HepG2 (cell line): ENCODE data around the gene TRIM9. TPM values are rescaled to one million over a fixed set of nuclear protein-coding genes. Genes with fewer than 3 reads are reported as not detected.

Experiments
- ATAC-seq: fragments of 200-7000 bp; cut with Tn5 transposase; 3 replicates; pipeline ENCODE4 v1.9.1; 2020; ENCODE audit warnings: mild to moderate bottlenecking, moderate library complexity
- BruUV-seq: library from RNA; stranded (reverse); fragments of 400-500 nt; replicated peaks from 2 replicates; lab custom pipeline; 2021; lab: Mats Ljungman, UMichigan
- CTCF ChIA-PET: fragments of 300-600 bp; formaldehyde crosslinking; extraction: SDS; loops from one replicate; lab custom pipeline; 2021; ENCODE audit warnings: low total read pairs, inconsistent platforms, low intra/inter-chr PET ratio; lab: Yijun Ruan, JAX
- POLR2A ChIA-PET: fragments of 350-600 bp; sonication (Branson Sonifier 250); formaldehyde crosslinking; loops from one replicate; lab custom pipeline; 2020; ENCODE audit warnings: antibody characterized with exemption, inconsistent platforms; lab: Yijun Ruan, JAX
- DNase-seq: peaks from one replicate; pipeline ENCODE4 v3.0.0-alpha.2; 2015; ENCODE audit warnings: low spot score
- FAIRE-seq: peaks from 3 replicates; lab custom pipeline; 2011; peaks lifted over from hg19 to GRCh38; lab: Jason Lieb, UNC
- H2AFZ ChIP-seq: one replicate; pipeline ENCODE4 v1.6.1; 2011; ENCODE audit warnings: low read length, inconsistent platforms
- H3K27ac ChIP-seq: fragments of 300-600 bp; 3 replicates; pipeline ENCODE4 v1.8.0; 2011; ENCODE audit warnings: mixed run types, mild to moderate bottlenecking, mixed read lengths, low read length, inconsistent platforms; ENCODE audit not compliant: insufficient read depth; ENCODE audit errors: extremely low read length
- H3K27me3 ChIP-seq, 2 experiments: fragments of 200-600 bp in 1 of 2; 2 replicates in 1 of 2; 3 replicates in 1 of 2; pipeline versions ENCODE4 v1.6.0 to v1.8.0; 2011; ENCODE audit warnings: low read length in 2 of 2, mild to moderate bottlenecking in 2 of 2, moderate library complexity in 2 of 2, inconsistent platforms in 1 of 2; ENCODE audit not compliant: insufficient read depth in 2 of 2, control insufficient read depth in 1 of 2
- H3K36me3 ChIP-seq, 2 experiments: fragments of 200-600 bp in 1 of 2; replicated peaks in 1 of 2; 2 replicates in 1 of 2; 3 replicates in 1 of 2; pipeline versions ENCODE4 v1.5.1 to v1.8.0; 2011; ENCODE audit warnings: low read length in 2 of 2, inconsistent platforms in 1 of 2; ENCODE audit not compliant: insufficient read depth in 2 of 2, control insufficient read depth in 1 of 2
- H3K4me1 ChIP-seq: 2 replicates; pipeline ENCODE4 v1.5.1; 2012; ENCODE audit warnings: low read length, inconsistent platforms; ENCODE audit not compliant: insufficient read depth
- H3K4me2 ChIP-seq: 2 replicates; pipeline ENCODE4 v1.6.0; 2011; ENCODE audit warnings: low read depth, low read length, inconsistent platforms
- H3K4me3 ChIP-seq, 3 experiments: fragments of 200-600 bp in 1 of 3; sonication (generic), shearing (Covaris generic) in 1 of 3; replicated peaks in 1 of 3; 2 replicates each; pipeline ENCODE4 v1.5.1; 2011 to 2016; ENCODE audit warnings: low read length in 3 of 3, inconsistent platforms in 2 of 3, low read depth in 2 of 3, mild to moderate bottlenecking in 2 of 3, control low read depth in 1 of 3, mixed read lengths in 1 of 3; ENCODE audit not compliant: insufficient read depth in 1 of 3
- H3K79me2 ChIP-seq: one replicate; pipeline ENCODE4 v1.6.1; 2011; ENCODE audit warnings: low read length, inconsistent platforms; ENCODE audit not compliant: insufficient read depth
- H3K9ac ChIP-seq: 2 replicates; pipeline ENCODE4 v1.6.0; 2011; ENCODE audit warnings: mild to moderate bottlenecking, low read depth, low read length, inconsistent platforms; ENCODE audit not compliant: insufficient read depth
- H3K9me3 ChIP-seq: 2 replicates; pipeline ENCODE4 v1.5.1; 2012; ENCODE audit warnings: mild to moderate bottlenecking, low read length
- H4K20me1 ChIP-seq: 2 replicates; pipeline ENCODE4 v1.6.0; 2011; ENCODE audit warnings: inconsistent platforms, mild to moderate bottlenecking, low read length, moderate library complexity; ENCODE audit not compliant: insufficient read depth
- FOXO1 ChIP-seq: sonication (generic); formaldehyde crosslinking; IDR thresholded peaks from 2 replicates; pipeline ENCODE4 v1.4.0; 2020; ENCODE audit warnings: missing genetic modification reagents
- HDAC2 ChIP-seq: sonication (generic); formaldehyde crosslinking; IDR thresholded peaks from 2 replicates; pipeline ENCODE4 v1.4.0; 2020; ENCODE audit warnings: missing genetic modification reagents
- HNF4A ChIP-seq: sonication (generic); formaldehyde crosslinking; IDR thresholded peaks from 2 replicates; pipeline ENCODE4 v1.4.0; 2020; ENCODE audit warnings: missing genetic modification reagents
- HNRNPLL ChIP-seq: fragments of 200-400 bp; formaldehyde crosslinking; IDR thresholded peaks from 2 replicates; pipeline ENCODE4 v1.6.1; 2017; ENCODE audit warnings: mild to moderate bottlenecking, low read depth, low read length; ENCODE audit not compliant: poor library complexity, severe bottlenecking
- PHF20 ChIP-seq: sonication (generic); formaldehyde crosslinking; IDR thresholded peaks from 2 replicates; pipeline ENCODE4 v1.5.0; 2020; ENCODE audit warnings: mild to moderate bottlenecking, missing genetic modification reagents
- whole genome bisulfite sequencing: methylation state at CpG from one replicate; pipeline ENCODE4 v1.1.6; 2017; ENCODE audit warnings: low lambda C conversion rate; 5-methylcytosine and 5-hydroxymethylcytosine counted together
- in situ Hi-C: cut with HindIII; loops from 2 replicates; pipeline ENCODE4 v1.10.0; 2017; ENCODE audit warnings: low pct_unique_long_range_greater_than_20kb; ENCODE audit not compliant: extremely low pct_ligation_motif_present
- intact Hi-C: fragments of 100-400 bp; cut with micrococcal nuclease; formaldehyde crosslinking; loops from one replicate; pipeline ENCODE4 v1.10.0; 2022; ENCODE audit not compliant: unreplicated experiment
- polyA plus RNA-seq, 8 experiments: library from polyadenylated mRNA; depleted of rRNA in 3 of 8; stranded (reverse) in 7 of 8; unstranded in 1 of 8; fragments of >200 nt; fragmentation: Illumina TruSeq in 4 of 8; extraction: Trizol in 4 of 8; gene quantifications; 2 replicates each; pipeline versions ENCODE4 v1.2.1 to v1.2.3, GENCODE V29; 2011 to 2016; ENCODE audit warnings: low read depth in 4 of 8, missing spikeins in 1 of 8, mixed read lengths in 1 of 8; ENCODE audit not compliant: insufficient read depth in 1 of 8
- total RNA-seq, 5 experiments: library from RNA; depleted of rRNA; stranded (reverse); fragments of >200 nt; fragmentation: Illumina TruSeq; extraction: Trizol; gene quantifications; 2 replicates each; pipeline ENCODE4 v1.2.3, GENCODE V29; 2016; ENCODE audit warnings: low read depth in 1 of 5
- TF ChIP-seq, protein P1 (sequence below): sonication (generic); formaldehyde crosslinking; IDR thresholded peaks from 2 replicates; pipeline ENCODE4 v1.8.0; 2022; ENCODE audit warnings: missing genetic modification reagents, mild to moderate bottlenecking, inconsistent platforms, borderline replicate concordance
- TF ChIP-seq, protein P2 (sequence below), 2 experiments: fragments of 450-650 bp in 1 of 2; sonication (generic) in 1 of 2; formaldehyde crosslinking in 1 of 2; IDR thresholded peaks; 2 replicates each; pipeline versions ENCODE4 v1.6.1 to v1.8.0; 2016 to 2022; ENCODE audit warnings: antibody characterized with exemption in 1 of 2, mild to moderate bottlenecking in 1 of 2, missing genetic modification reagents in 1 of 2

Gene TRIM9
- total and polyA plus RNA-seq, 2 of the 13 experiments (the other 11 are each of a cell fraction or from before 2014, with no cell fraction given), result 0.04 to 0.07 TPM

DNA sequence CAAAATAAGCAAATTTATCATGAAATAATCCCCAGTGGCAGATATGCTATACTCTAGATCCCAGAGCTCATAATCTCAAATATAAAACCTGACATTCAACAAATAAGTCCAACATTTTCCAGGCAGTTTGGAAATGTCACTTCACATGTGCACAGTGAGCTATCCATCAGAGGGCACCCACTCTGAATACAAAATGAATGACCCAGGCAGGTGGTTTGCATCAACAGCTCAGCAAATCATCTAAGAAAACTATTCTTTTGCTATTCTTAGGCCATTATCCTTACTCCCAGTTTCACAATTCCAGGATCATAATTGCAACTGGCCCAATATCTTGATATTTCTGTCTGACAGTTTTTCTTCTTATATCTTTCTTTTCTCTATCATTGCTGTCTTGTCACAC, 38.5 kb downstream of the TRIM9 start:
- H3K79me2 ChIP-seq, result no peaks in the 10 kb centered on the region
- CTCF ChIA-PET, result no interaction called here
- no peaks in the 10 kb centered on the region for H3K4me1 ChIP-seq
- no peak overlapping the region for H3K4me2 ChIP-seq
- DNase-seq, result no peak
- FAIRE-seq, result no peak
- no peak overlapping the region for H2AFZ ChIP-seq
- peaks cover 0 to 4% of the 10 kb centered on the region in 2 experiments; a peak in 1 of 5 replicates for H3K27me3 ChIP-seq
- H3K9ac ChIP-seq, result no peak overlapping the region
- intact Hi-C loops, result no loop called here
- H3K9me3 ChIP-seq, result no peaks in the 10 kb centered on the region
- BruUV-seq, result no TSS peak
- H3K36me3 ChIP-seq, result no peaks in the 10 kb centered on the region
- TF ChIP-seq HNF4A (CRISPR knock-in tag), result no peak
- no peak for TF ChIP-seq HDAC2 (CRISPR knock-in tag)
- TF ChIP-seq, protein P1, sequence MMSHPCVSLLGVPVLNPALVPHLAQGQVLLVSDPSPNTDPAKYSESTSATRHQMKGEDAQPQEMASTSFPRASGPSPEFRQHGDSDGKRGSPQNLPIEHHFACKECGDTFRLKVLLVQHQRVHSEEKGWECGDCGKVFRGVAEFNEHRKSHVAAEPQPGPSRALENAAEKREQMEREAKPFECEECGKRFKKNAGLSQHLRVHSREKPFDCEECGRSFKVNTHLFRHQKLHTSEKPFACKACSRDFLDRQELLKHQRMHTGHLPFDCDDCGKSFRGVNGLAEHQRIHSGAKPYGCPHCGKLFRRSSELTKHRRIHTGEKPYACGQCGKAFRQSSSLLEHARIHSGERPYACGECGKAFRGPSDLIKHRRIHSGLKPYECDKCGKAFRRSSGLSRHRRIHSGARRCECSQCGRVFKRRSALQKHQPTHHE (CRISPR knock-in tag), result no peak
- TF ChIP-seq PHF20, result no peak
- TF ChIP-seq, all 625 proteins: peak for 0
- POLR2A ChIA-PET, result no interaction called here
- Histone ChIP-seq H3K27ac (no peak overlapping the region), H3K4me3 (no peak overlapping the region), H4K20me1 (no peaks in the 10 kb centered on the region)
- no peak for ATAC-seq
- in situ Hi-C loops, result no loop called here

DNA sequence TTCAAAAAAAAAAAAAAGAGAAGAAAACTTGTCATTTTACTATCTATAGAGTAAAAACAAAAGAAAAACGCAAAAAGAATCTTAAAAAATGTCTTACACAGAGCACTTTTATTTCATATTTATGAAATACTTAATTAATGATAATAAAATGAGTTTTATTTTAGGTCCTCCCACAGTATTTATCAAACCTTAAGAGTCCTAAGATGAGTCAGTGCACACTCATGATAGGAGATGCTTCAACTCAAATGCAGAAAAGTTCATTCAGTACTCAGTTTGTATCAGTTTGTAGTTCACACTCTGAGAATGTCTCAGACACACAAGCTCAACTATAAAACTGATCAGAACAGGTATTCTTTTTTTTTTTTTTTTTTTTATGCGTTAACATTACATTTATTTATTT, 41.7 kb downstream of the TRIM9 start:
- no peak for FAIRE-seq
- in situ Hi-C loops, result no loop called here
- TF ChIP-seq, protein P2, sequence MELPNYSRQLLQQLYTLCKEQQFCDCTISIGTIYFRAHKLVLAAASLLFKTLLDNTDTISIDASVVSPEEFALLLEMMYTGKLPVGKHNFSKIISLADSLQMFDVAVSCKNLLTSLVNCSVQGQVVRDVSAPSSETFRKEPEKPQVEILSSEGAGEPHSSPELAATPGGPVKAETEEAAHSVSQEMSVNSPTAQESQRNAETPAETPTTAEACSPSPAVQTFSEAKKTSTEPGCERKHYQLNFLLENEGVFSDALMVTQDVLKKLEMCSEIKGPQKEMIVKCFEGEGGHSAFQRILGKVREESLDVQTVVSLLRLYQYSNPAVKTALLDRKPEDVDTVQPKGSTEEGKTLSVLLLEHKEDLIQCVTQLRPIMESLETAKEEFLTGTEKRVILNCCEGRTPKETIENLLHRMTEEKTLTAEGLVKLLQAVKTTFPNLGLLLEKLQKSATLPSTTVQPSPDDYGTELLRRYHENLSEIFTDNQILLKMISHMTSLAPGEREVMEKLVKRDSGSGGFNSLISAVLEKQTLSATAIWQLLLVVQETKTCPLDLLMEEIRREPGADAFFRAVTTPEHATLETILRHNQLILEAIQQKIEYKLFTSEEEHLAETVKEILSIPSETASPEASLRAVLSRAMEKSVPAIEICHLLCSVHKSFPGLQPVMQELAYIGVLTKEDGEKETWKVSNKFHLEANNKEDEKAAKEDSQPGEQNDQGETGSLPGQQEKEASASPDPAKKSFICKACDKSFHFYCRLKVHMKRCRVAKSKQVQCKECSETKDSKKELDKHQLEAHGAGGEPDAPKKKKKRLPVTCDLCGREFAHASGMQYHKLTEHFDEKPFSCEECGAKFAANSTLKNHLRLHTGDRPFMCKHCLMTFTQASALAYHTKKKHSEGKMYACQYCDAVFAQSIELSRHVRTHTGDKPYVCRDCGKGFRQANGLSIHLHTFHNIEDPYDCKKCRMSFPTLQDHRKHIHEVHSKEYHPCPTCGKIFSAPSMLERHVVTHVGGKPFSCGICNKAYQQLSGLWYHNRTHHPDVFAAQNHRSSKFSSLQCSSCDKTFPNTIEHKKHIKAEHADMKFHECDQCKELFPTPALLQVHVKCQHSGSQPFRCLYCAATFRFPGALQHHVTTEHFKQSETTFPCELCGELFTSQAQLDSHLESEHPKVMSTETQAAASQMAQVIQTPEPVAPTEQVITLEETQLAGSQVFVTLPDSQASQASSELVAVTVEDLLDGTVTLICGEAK (IDR thresholded peaks at IDR 0.05), result no peak
- TF ChIP-seq, protein P2 (CRISPR knock-in tag; IDR thresholded peaks at IDR 0.05), result no peak
- TF ChIP-seq FOXO1 (CRISPR knock-in tag) (no peak), HNRNPLL (no peak)

More for the DNA sequence above, 41.7 kb downstream of the TRIM9 start:
- no peak overlapping the region for H3K27ac ChIP-seq
- DNase-seq (no peak), ATAC-seq (no peak)
- H3K9ac ChIP-seq, result no peak overlapping the region
- ChIA-PET CTCF (no interaction called here), POLR2A (no interaction called here)
- no peaks in the 10 kb centered on the region for H3K36me3 ChIP-seq
- peaks cover 0 to 8% of the 10 kb centered on the region in 2 experiments; a peak in 1 of 5 replicates for H3K27me3 ChIP-seq
- no peak overlapping the region for H3K4me2 ChIP-seq
- no peaks in the 10 kb centered on the region for H4K20me1 ChIP-seq
- no peaks in the 10 kb centered on the region for H3K79me2 ChIP-seq
- no peak overlapping the region for H3K4me3 ChIP-seq
- 3% methylated on average over 2 of the region's 2 CpGs for WGBS
- no peaks in the 10 kb centered on the region for H3K4me1 ChIP-seq
- no TSS peak for BruUV-seq
- H2AFZ ChIP-seq, result no peak overlapping the region
- no peaks in the 10 kb centered on the region for H3K9me3 ChIP-seq
- intact Hi-C loops, result no loop called here
